ENCODE data around the gene LPIN1.
"Not testable (repeated sequence)": the region's sequence is repeated elsewhere in the genome, so short reads cannot be mapped to it uniquely, and the experiment has no call there.

The LPIN1 gene

DNA sequence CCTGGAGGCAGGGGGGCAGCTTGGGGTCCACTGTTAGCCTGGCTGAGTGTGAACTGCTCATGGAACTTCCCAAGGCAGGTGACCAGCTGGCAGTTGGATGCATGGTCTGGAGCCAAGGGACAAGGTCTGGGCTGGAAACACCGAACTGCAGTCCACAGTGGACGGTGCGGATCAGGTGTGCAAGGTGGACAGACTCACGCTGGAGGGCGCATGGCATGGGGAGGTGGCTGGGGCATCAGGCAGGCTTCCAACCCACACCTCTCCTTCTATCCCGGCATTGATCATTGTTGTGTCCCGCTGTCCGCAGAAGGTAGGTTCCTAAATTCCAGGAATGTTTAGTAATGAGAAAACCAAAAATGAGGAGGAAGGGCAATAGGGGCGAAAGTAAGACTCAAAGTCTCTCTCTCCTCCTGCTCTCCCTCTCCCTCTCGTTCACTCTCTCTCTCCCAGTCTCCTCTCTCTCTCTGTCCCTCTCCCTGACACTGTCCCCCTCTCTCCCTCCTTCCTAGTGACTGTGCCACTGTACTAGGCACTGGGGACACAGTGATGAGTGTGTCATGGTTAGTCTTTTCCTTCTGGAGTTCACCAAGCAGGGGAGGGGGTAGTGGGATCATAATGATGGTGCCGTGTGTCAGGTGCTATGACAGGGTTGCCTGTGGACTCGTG, 30.3 kb upstream of the LPIN1 start:
- DNase-seq = no peak

DNA sequence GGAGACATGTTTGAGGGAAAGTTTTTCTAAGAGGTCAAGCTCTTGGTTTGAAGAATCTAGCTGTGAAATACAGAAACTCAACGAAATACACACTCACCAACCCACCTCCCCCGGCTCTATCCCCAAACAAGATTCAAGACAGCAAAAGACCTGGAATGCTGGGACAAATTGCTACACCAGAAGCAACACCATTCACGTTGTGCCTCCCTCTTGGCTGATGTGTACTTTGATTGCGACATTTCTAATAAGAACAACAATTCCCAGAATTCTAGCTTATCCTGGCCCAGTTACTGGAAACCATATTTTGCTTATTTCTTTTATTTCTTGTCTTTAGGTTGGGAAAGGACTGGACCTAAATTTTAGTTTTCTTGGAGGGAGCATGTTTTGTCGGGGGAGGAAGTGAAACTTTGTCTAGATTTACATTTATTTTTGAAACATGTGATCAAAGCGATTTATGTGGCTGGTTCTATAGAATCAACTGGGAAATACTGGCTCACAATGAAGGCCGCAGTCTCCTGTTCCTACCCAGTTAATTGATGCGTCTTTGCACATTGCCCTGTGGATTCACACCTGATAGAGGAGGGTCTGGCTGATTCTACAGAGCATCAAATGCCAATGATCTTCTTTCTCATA, 29.6 kb upstream of the LPIN1 start:
- DNase-seq = no peak

DNA sequence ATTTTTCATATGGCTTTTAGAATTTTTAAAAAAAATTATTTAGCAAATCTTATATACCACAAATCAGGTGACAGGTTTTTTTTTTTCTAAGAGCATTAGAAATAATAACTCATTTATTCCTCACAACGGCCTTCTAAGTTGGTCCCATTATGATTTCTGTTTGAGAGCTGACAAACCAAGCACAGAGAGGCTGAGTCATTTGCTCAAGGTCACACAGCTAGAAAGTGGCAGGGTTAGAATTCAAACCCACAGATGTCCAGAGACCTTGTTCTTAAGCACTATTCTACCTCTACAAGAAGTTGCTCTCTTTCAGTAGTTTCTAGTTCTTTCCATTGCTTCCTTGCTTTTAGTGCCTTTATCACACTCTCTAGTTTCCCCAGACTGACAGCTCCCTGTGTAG, 28.8 kb upstream of the LPIN1 start:
- no peak for DNase-seq

DNA sequence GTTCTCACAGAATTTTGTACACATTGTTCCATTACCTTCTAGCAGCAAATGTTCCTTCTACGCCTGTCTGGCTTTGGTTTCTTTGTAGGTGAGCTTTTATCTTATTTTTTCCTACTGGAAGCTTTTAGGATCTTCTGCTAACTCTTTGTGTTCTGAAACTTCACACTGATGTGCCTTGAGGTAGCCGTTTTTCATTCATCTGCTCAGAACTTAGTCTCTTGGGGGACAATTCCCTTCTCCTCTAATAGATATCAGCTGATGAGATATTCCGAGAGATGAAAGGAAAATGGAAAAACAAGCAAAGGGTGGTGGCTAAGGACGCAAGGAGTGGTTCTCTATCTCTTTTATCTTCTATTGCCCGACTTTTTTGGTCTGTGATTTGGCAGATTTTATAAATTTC, 27.8 kb upstream of the LPIN1 start:
- no peak for DNase-seq

DNA sequence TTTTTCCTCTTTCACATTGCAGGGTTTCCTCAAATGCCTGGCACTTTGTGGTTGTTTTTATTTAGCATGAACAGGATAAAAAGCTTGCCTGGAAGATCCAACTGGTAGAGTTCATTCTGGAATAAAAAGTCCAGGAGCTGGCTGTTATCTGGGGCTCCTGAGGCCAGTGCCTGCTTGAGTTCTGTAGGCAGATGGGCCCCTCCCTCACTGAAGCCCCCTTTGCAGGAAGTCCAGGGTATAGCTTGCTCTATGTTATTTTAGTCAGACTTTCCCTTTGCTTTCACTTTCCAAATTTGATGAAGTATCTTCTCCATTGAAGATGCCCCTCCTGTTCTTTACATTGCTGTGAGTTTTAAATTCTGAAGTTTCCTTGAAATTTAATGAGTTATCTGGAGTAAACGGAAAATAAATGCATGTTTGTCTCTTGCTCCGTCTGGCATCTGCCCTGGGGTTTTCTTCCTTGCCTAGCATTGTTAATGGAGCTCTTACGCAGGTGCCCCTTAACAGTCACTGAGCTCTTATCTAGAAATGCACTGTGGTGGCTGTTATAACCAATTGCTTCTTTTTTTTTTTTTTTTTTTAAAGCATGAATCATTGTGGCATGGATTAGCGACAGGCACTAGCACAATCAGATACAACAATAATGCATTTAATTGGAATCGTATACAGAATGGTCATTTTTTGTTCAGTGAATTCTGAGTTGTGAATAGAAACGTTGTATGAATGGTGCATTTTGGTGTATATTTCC, 27.0 kb upstream of the LPIN1 start:
- DNase-seq = no peak

DNA sequence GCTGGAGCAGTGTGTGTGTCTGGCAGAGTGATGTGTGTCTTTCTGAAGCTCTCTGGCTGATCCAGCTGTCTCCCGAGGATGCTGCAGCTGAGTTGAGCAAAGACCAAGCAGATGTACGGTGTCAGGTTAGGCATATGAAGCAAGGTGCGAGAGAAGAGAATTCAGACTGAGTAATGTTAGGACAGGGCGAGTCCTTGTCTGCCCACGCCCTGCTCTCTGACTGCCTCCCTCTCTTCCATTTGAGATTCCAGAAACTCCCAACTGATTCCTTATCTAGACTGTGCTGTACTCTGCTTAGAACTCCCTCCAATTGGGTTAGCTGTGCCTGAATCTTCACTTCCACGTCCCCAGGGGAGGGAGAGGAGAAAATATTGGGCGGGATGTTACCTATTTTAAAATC, 25.7 kb upstream of the LPIN1 start:
- DNase-seq = no peak

DNA sequence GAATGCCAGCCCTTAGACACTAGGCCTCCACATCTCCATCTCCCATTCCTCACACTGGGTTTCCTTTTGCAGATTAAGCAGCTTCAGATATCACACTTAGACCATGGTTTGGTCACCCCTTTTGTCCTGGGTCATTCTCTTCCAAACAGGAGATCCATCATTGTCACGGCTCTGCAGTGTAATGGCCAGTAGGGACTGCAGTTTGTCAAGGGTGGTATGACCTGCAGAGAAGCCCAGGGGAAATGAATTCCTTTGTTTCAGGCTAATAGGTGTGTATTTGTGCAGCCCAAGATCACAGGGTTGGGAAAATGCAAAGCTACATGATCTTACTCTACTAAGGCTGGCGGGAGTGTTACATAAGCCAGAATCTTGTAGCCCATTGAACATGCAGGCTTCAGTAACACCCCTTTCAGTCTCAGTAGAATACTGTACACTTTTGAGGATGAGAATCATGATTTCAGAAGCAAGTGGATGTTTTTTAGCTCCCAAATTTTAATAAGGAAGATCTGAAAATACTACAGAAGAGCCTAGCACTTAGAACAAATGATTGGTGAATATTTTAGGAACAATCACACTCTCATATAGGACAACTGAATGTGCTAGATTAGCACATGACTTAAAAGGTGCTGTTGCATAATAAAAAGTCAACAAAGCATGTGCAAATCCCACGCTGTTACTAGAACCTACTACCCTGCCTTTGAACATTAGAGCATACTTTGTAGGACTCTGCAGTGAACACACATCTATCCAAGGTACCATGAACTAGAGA, 24.0 kb upstream of the LPIN1 start:
- no peak for DNase-seq

DNA sequence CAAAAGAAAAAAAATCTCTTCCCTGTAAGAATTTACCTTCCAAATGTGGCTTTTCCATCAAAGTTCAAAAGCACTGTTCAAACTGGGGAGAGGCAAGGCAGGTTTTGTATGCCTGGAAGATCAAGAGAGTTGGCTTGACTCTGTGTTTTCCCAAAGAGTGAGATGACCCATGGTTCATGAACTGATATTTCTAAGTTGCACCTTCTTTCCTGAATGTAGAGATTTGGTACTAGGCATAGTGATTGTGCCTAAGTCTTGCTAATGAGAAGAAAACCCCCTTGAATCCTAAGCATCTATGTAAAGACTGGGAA, 23.4 kb upstream of the LPIN1 start:
- DNase-seq = no peak

DNA sequence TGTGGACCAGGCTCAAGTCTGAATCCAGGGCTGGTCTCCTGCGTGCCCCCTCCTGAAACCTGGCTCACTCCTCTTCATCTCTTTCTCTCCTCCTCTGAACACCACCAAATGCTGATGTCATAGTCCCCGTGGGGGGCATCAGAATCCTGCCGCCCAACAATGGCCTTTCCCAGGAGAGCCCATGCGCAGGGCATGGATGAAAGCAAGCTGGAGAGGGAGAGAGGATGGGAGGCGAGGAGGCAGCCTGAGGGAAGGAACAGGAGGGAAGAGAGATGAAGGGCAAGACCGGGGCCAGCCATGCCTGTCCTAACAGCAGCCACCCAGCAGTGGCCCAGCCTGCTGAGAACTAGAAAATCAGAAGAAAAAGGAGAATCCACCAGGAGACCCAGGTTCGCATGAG, 22.3 kb upstream of the LPIN1 start:
- no peak for DNase-seq

DNA sequence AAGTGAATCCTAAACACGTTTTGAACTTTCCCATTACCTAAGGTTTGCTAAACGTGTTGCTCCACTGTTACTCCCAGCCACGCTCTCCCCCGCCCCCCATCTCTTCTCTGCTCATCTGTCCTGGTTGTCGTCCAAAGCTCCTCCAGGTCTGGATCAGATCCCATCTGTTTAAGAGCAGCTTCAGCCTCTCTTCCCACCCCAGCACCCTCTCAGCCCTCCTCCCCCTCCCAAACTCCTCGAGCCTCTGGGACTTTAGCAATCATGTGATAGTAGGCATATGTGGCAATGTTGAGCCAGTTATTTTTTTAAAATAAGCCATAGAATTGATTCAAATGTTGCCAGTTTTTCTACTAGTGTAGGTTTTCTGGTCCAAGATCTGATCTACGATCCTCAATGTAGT, 20.0 kb upstream of the LPIN1 start:
- no peak for DNase-seq

DNA sequence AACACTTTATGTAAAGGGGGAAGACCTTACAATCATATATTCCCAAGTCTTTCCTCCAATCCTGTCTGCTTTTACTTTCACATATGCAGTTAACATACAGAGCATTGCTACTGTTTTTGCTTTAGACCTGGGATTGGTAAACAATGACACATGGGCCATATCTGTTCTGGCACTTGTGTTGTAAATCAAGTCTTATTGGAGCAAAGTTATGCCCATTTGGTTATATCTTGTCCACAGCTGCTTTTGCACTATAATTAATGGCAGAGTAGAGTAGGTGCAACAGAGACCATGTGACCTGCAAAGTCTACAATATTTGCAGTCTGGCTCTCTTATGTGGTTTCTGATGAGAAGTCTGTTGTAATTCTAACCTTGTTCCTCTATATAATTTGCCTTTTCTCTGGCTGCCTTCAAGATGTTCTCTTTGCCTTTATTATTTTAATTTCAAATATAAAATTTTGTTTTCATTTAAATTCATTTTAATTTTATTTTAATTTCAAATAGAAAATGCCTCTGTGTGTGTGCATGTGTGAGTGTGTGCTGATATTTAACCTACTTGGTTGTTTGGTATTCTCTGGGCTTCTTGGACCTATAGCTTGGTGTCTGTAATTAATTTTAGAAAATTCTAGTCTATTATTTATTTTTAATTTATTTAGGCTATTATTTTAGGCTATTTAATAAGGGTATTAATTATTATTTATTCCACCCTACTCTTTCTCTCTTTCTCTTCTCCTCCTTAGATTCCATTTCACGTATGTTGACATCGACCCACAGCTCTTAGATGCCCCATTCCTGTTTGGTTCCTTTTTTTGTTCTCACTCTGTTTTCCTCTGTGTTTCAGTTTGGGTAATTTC, 16.8 kb upstream of the LPIN1 start:
- DNase-seq = no peak

DNA sequence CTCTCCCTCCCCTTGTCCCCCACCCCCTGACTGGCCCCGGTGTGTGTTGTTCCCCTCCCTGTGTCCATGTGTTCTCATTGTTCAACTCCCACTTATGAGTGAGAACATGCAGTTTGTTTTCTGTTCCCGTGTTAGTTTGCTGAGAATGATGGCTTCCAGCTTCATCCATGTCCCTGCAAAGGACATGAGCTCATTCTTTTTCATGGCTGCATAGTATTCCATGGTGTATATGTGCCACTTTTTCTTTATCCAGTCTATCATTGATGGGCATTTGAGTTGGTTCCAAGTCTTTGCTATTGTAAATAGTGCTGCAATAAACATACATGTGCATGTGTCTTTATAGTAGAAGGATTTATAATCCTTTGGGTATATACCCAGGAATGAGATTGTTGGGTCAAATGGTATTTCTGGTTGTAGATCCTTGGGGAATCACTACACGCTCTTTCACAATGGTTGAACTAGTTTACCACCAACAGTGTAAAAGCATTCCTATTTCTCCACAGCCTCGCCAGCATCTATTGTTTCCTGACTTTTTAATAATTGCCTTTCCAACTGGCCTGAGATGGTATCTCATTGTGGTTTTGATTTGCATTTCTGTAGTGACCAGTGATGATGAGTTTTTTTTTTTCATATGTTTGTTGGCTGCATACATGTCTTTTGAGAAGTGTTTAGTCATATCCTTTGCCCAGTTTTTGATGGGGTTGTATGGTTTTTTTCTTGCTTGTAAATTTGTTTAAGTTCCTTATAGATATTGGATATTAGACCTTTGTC, 15.0 kb upstream of the LPIN1 start:
- DNase-seq = not testable (repeated sequence)

DNA sequence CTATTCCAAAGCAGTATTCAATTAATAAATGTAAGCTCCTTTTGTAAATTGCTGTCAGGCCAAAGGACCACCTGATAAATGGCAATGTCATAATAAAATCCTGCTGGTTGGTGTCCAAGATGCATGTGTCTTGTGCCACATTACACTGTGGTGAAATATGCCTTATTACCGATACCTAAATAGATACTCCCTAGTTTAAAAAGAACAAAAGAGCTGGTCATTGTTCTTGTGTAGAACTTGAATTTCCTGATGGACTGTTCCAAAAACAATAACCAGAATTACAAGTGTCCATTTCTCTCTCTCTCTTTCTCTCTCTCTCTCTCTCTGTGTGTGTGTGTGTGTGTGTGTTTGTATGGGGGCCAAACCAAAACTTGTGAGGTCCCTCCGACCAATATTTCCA, 13.8 kb upstream of the LPIN1 start:
- no peak for DNase-seq

DNA sequence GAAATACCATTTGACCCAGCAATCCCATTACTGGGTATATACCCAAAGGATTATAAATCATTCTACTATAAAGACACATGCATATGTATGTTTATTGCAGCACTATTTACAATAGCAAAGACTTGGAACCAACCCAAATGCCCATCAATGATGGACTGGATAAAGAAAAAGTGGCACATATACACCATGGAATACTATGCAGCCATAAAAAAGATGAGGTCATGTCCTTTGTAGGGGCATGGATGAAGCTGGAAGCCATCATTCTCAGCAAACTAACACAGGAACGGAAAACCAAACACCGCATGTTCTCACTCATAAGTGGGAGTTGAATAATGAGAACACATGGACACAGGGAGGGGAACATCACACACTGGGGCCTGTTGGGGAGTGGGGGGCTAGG, 8.6 kb upstream of the LPIN1 start:
- not testable (repeated sequence) for DNase-seq

DNA sequence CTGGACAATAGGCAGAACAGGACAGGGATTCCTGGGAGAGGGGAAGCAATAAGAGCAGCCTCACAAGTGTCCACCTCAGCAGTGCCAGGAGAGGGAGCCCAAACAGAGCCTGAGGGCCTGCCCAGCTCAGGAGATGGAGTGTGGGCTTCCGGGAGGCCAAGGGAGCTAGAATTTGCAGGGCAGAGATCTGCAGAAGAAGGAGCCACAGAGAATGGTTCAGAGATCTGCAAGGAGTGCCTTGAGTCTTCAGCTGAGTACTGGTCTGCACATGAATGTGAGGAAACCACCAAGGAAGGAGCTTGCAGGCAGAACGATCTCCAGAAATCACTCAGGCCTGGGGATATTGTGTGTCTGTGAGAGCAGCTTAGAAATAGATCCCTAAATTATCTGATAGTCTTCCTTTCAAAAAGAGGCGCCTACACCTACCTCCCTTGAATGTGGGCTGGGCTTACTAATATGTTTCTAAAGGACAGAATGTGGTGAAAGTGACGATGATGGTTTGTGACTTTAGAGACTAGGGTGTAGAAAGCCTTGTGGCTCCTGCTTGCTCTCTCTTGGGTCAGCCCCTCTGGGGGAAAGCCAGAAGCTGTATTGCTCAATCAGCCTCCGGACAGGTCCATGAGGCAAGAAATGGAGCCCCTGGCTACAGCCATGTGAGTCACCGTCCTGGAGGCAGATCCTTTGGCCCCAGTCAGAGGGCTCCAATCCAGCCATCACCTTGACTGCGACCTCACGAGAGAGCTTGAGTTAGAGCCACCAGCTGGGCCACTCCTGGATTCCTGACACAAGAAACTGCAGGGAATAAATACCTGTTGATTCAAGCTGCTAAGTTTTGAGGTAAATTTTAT, 7.6 kb upstream of the LPIN1 start:
- no peak for DNase-seq

DNA sequence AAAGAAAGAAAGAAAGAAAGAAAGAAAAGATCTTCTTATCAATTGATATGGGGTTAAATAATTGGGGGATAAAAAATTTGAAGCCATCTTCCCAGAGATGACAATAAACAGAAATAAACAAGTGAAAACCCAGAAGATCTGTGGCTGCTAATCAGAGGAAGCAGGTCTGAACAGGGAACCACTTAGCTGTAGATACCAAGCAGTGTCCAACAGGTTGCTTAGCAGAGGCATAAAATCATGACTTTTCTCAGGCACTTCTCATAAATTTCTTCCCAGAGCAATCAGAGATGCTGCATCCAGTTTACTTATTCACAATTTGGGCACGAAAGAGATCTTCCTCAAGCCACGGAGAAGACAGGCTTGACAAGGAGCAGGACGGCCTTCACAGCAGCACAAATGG, 5.7 kb upstream of the LPIN1 start:
- DNase-seq = no peak

DNA sequence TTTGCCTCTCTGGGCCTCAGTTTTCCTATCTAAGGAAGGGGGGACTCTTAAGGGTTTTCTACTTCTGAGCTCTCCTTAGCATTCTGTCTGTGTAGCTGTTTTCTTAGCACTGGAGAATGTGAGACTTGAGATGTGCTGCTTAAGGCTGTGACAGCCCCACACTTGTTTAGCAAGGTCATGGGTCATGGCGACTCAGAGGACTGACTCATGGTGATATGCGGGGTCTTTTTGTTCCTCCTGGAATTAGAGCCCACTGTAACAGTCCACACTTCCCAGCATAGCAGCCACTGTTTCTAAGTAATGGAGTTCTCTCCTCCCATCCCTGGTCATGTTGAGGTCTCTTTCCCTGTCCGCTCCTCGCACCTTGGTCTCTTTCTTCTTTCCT, 4.1 kb upstream of the LPIN1 start:
- DNase-seq = no peak

DNA sequence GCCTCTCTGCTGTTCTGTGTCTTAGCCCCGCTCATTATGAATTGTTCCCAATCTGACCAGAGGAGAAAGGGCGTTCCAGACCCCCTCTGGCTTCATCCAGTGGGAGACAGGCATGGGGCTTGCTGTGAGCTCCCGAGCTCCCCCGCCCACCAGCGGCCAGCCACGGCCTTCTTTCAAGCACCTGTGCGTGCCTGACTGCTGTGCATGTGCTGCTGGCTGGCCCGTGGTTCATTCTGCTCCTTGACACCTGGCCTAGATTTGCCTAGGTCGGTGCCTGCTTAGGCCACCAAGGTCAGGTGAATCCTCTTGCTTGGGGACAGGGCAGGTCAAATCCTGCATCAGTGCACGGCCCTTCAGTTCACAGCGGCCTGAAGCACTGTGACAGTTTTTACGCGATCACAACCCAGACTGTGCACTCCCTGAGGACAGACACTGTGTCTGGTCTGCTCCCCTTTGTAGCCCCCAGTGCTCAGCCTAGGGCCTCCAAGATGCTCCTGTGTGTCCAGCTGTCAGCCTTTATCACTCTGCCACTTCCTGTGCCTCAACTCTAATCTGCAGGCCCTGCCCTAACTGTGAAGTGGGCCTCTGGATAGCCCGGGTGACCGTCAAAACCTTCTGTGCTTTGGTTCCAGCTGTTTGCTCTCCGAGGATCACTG, 3.6 kb upstream of the LPIN1 start:
- DNase-seq = no peak

DNA sequence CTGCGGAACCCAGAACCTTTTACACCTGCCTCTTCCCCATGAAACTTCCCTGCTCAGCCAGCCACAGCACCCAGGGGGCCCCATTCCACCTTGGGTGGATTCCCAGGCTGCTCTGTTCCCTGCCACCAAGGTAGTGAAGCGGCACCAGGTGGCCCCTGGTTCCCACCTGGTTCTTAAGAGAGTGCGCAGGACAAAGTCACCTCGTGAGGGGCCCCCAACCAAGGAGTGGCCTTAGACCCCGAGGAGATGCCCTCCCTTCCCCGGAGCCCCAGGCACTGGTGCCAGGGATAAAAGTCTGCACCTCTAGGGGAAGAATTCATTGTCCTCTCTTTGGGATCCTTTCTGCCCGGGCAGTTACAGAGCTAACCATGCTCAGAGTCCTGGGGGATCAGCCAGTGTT, 3.1 kb upstream of the LPIN1 start:
- DNase-seq = no peak

DNA sequence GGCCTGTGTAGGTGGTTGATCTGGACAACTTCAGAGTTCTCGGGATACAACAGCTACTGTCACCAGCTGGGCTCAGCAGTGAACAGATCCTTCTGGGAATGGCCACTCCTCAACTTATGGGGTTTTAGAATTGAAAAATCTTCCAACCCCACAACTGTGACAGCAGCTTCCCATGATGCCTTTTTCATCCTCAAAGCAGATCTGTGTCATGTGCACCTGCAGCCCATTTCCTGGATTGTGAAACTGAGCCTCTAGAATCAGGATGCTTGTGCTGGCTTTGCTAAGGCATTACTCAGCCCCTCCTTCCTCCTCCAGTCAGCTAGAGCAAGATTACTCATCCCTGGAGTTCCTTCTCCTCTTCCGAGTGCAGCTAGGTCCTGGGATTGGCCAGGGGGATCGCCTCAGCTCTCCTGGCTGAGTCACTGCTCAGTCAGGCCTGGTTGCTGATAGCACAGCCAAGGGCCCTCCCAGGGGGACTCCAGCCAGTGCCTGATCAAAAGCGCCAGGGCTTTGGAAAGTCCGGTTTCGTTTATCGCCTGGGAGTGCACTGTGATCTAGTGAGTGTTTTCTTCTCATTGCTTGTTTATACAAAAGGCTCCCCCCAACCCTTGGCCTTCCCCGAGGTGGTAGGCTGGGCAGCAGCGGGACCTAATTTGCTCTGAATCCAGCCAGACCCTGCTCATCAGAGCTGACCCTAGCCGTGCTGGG, 2.4 kb upstream of the LPIN1 start:
- peak; percentile 53 for DNase-seq
